Stomach (tissue), 9 donors: ENCODE measurements around the gene DRD1. TPM values are rescaled to one million over a fixed set of nuclear protein-coding genes. Genes with fewer than 3 reads are reported as not detected.
"Not testable (repeated sequence)": the region's sequence is repeated elsewhere in the genome, so short reads cannot be mapped to it uniquely, and the experiment has no call there.

Source experiments
- DNase-seq, 2 donors: peaks; one replicate each; pipeline versions ENCODE4 v3.0.0 to v3.0.0-alpha.2; 2013 to 2019
- H3K27ac ChIP-seq, 5 donors: fragments of 200-600 bp in 4 of 5; sonication (generic) in 4 of 5; one replicate each; pipeline ENCODE4 v1.5.1; 2013 to 2019; ENCODE audit warnings: mild to moderate bottlenecking in 1 of 5, moderate library complexity in 1 of 5
- H3K27me3 ChIP-seq, 3 donors: fragments of 200-600 bp; sonication (generic); one replicate each; pipeline ENCODE4 v1.5.1; 2017 to 2019; ENCODE audit warnings: mixed run types in 1 of 3
- H3K36me3 ChIP-seq, 4 donors: fragments of 200-600 bp; sonication (generic); 1 replicate in 3 of 4; 2 replicates in 1 of 4; pipeline ENCODE4 v1.5.1; 2016 to 2019
- H3K4me1 ChIP-seq, 4 donors: fragments of 200-600 bp; sonication (generic); one replicate each; pipeline ENCODE4 v1.5.1; 2016 to 2019
- H3K4me3 ChIP-seq, 4 donors: fragments of 200-600 bp; sonication (generic) in 3 of 4; one replicate each; pipeline ENCODE4 v1.5.1; 2016 to 2019; ENCODE audit warnings: mild to moderate bottlenecking in 1 of 4
- H3K9me3 ChIP-seq, 4 donors: fragments of 200-600 bp; sonication (generic); one replicate each; pipeline ENCODE4 v1.5.1; 2016 to 2019
- CTCF ChIP-seq, 7 experiments: fragments of 450-650 bp in 4 of 7; fragments of 200-600 bp in 3 of 7; sonication (generic) in 3 of 7; IDR thresholded peaks; one replicate each; pipeline ENCODE4 v1.5.1; 2016 to 2019; ENCODE audit warnings: antibody characterized with exemption in 7 of 7, control low read depth in 2 of 7, mild to moderate bottlenecking in 1 of 7
- EP300 ChIP-seq: sonication (generic); formaldehyde crosslinking; IDR thresholded peaks from one replicate; pipeline ENCODE4 v1.6.1; 2017; ENCODE audit warnings: antibody characterized with exemption
- POLR2A ChIP-seq, 4 donors: fragments of 450-650 bp; IDR thresholded peaks; one replicate each; pipeline ENCODE4 v1.6.1; 2016; ENCODE audit warnings: antibody characterized with exemption in 4 of 4, control low read depth in 2 of 4, mild to moderate bottlenecking in 1 of 4, moderate library complexity in 1 of 4
- POLR2AphosphoS5 ChIP-seq, 3 donors: sonication (generic); formaldehyde crosslinking; IDR thresholded peaks; one replicate each; pipeline ENCODE4 v1.6.1; 2016; ENCODE audit warnings: antibody characterized with exemption in 3 of 3
- WGBS, 5 donors: extraction: QIAGEN DNeasy Blood & Tissue Kit in 3 of 5; methylation state at CpG; one replicate each; pipeline versions ENCODE4 v1.1.5 to v1.1.7; 2013 to 2018; 5-methylcytosine and 5-hydroxymethylcytosine counted together
- intact Hi-C: fragments of 100-400 bp; cut with DNase I; formaldehyde crosslinking; loops from one replicate; pipeline ENCODE4 v1.15.1; 2023; ENCODE audit warnings: low total_unique reads
- polyA plus RNA-seq, 3 donors: library from polyadenylated mRNA; stranded (reverse); fragments of 200-250 nt; gene quantifications; one replicate each; pipeline ENCODE4 v1.2.3, GENCODE V29; 2013
- total RNA-seq, 5 donors: library from RNA; depleted of rRNA; stranded (reverse); fragments of >200 nt; gene quantifications; one replicate each; pipeline versions ENCODE4 v1.1.0 to v1.2.3, GENCODE V29; 2014 to 2016
- donor health status: healthy with polysubstance abuse.
- donor health status: Bipolar disorder and iron deficiency.
- donor health status: healthy.

The DRD1 gene
- total and polyA plus RNA-seq, 8 donors: 0.08 to 0.55 TPM; not detected in 6

GRCh38 chr5:175438234-175438857, 5.6 kb downstream of the DRD1 start:
- DNase-seq: no peak
- no peaks in the 10 kb centered on the region for H3K36me3 ChIP-seq
- 80 to 86% (median 84%) methylated on average over 3 of the region's 3 CpGs for WGBS, 5 donors
- H3K27me3 ChIP-seq: peaks cover 0 to 28% (median 9%) of the 10 kb centered on the region in 3 donors
- H3K27ac ChIP-seq: no peak overlapping the region
- no peaks in the 10 kb centered on the region for H3K9me3 ChIP-seq
- H3K4me3 ChIP-seq: no peak overlapping the region
- TF ChIP-seq EP300: no peak
- no peak for TF ChIP-seq CTCF (IDR thresholded peaks at IDR 0.05)
- TF ChIP-seq POLR2A (IDR thresholded peaks at IDR 0.05): no peak
- no peak for TF ChIP-seq POLR2AphosphoS5 (IDR thresholded peaks at IDR 0.05)
- peaks cover 0 to 1% (median under 1%) of the 10 kb centered on the region in 4 donors for H3K4me1 ChIP-seq
- intact Hi-C loops: no loop called here

GRCh38 chr5:175436359-175436758, 7.6 kb downstream of the DRD1 start:
- TF ChIP-seq POLR2AphosphoS5 (IDR thresholded peaks at IDR 0.05) (no peak), CTCF (IDR thresholded peaks at IDR 0.05) (no peak), POLR2A (IDR thresholded peaks at IDR 0.05) (no peak), EP300 (no peak)
- Histone ChIP-seq H3K36me3 (no peaks in the 10 kb centered on the region), H3K27ac (no peak overlapping the region), H3K4me3 (no peak overlapping the region), H3K27me3 (peaks cover 0 to 8% (median 4%) of the 10 kb centered on the region in 3 donors), H3K4me1 (no peaks in the 10 kb centered on the region), H3K9me3 (no peaks in the 10 kb centered on the region)
- no peak for DNase-seq
- intact Hi-C loops: no loop called here
- WGBS, 5 donors: 67 to 75% (median 71%) methylated on average over 8 of the region's 8 CpGs

- WGBS, 5 donors: 66 to 75% (median 72%) methylated on average over 6 of the region's 6 CpGs
- DNase-seq: no peak
- H3K27me3 ChIP-seq: peaks cover 0 to 3% (median 0%) of the 10 kb centered on the region in 3 donors
These were observed 9.2 kb downstream of the DRD1 start for GRCh38 chr5:175434800-175435199.

DNA sequence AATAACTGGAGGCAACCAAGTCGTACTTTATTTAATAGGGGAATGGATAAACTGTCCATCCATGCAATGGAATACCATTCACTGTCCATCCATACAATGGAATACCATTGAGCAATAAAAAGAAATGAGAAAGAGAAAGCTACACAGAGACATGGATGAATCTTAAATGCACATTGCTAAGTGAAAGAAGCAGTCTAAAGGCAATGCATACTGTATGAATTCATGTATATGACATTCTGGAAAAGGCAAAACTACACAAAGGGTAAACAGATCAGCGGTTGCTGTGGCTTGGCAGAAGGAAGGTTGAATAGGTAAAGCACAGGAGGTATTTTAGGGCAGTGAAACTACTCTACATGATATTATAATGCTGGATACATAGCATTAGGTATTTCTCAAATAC, 16.2 kb downstream of the DRD1 start:
- H3K4me1 ChIP-seq: no peaks in the 10 kb centered on the region
- no peaks in the 10 kb centered on the region for H3K27me3 ChIP-seq
- DNase-seq: no peak
- intact Hi-C loops: no loop called here
- H3K27ac ChIP-seq: no peak overlapping the region
- no peaks in the 10 kb centered on the region for H3K9me3 ChIP-seq
- H3K4me3 ChIP-seq: no peak overlapping the region
- 73 to 84% (median 78%) methylated on average over 2 of the region's 2 CpGs for WGBS, 5 donors
- no peaks in the 10 kb centered on the region for H3K36me3 ChIP-seq
- TF ChIP-seq POLR2A (IDR thresholded peaks at IDR 0.05): no peak
- TF ChIP-seq EP300: no peak
- no peak for TF ChIP-seq CTCF (IDR thresholded peaks at IDR 0.05)
- TF ChIP-seq POLR2AphosphoS5 (IDR thresholded peaks at IDR 0.05): no peak

More at GRCh38 chr5:175434800-175435199, 9.2 kb downstream of the DRD1 start:
- H3K27ac ChIP-seq: no peak overlapping the region
- intact Hi-C loops: no loop called here
- H3K9me3 ChIP-seq: no peaks in the 10 kb centered on the region
- H3K4me3 ChIP-seq: no peak overlapping the region
- H3K36me3 ChIP-seq: no peaks in the 10 kb centered on the region
- TF ChIP-seq CTCF (IDR thresholded peaks at IDR 0.05) (no peak), POLR2A (IDR thresholded peaks at IDR 0.05) (no peak), POLR2AphosphoS5 (IDR thresholded peaks at IDR 0.05) (no peak), EP300 (no peak)
- no peaks in the 10 kb centered on the region for H3K4me1 ChIP-seq

GRCh38 chr5:175424594-175424993, 19.4 kb downstream of the DRD1 start:
- H3K4me3 ChIP-seq, intact Hi-C loops, H3K4me1 ChIP-seq, H3K36me3 ChIP-seq, H3K27ac ChIP-seq, DNase-seq, H3K9me3 ChIP-seq, H3K27me3 ChIP-seq: not testable (repeated sequence)
